HG02610 (cell line): ENCODE results near the gene TMX1.

Experiments
- ATAC-seq: cut with Tn5 transposase; IDR thresholded peaks from one replicate; pipeline ENCODE4 v1.9.1; 2021; ENCODE audit warnings: mild to moderate bottlenecking, moderate library complexity; ENCODE audit not compliant: unreplicated experiment

TMX1 gene

DNA sequence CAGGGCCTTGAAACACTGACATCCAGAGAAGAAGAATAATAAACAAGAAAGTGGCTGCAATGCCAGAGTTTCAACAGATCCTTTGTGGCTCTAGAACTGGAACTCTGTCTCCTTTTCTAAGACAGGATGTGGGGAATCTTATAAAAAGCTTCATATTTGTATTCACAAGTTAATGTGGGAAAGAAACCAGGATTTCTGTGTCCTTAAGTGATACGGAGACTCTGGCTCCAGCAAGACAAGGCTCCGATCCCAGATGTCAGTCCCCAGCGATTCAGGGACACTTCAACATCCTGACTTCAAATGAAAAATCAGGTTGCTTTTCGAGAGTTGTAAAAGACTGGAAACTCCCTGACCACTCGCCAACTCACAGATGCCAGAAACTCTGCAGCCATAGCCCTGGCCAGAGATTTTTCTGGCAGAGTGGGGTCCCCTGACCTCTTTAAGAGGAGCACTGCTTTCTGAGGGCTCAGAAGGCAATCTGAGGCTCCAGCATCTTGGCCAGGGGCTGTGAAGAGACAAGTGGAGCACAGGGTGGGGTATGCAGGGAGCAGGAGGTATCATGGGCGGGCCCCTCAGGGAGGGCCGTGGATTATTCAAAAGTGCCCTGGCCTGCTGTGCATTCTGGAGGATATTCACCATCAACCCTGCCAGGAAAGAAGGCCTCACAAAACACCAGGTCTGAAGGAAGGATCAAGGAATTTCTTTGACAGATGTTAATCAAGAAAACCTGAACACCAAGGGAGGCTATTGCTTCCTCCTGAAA lies 53.3 kb downstream of the TMX1 start:
- no peak for ATAC-seq

- ATAC-seq: no peak
Observed at GRCh38 chr14:51293912-51294389, 53.9 kb downstream of the TMX1 start.

DNA sequence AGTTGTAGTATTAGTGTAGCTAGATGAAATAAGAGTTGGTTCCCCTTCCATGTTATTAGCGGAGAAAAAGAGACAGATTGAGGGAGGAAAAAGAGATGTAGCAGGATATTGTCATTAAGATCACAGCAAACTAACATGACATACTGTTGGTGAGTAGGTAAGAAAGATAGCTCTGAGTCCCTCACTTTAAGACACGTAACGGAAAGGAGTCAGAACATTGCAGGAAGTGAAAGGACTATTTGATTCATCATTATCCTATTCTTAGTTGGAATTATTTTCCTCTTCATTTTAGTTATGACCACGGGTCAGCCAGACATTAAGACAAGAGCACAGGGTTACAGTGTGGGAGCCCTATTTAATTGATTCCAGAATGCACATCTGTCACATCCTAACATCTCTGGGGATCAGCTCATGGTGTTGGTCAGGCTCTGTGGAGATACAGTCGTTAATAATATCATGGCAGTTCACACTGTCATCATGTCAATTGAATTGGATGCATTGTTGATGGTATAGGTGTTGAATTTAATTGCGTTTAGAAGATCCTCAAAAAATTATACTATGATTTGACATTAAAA lies 55.0 kb downstream of the TMX1 start:
- ATAC-seq: no peak

DNA sequence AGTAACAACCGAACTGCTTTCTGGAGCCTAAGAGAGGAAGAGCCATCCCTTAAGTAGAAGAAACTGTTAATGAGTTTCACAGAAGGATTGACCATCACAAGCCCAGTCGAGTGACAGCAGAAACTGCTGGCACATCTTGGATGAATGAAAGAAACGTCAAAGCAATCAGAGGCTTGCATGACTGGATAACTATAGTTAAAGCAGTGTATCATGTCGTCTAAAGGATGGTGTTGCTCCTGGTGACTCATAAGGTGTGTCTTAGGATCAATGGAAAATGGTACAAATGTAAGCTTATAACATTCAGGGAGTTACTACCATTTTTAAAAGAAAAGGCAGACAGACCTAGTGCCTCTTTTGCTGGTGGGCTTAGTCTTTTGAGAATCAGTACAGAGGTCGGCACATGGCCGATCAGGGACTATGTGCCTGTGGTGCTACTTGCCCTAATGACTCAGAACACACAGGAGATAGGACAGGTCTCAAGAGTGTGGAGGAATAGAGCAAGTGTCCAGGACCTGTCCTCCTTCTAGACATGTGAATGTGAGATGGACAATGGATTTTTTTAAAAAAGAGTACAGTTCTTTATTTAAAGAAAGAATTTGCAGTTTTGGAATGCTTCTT lies 55.7 kb downstream of the TMX1 start:
- no peak for ATAC-seq

DNA sequence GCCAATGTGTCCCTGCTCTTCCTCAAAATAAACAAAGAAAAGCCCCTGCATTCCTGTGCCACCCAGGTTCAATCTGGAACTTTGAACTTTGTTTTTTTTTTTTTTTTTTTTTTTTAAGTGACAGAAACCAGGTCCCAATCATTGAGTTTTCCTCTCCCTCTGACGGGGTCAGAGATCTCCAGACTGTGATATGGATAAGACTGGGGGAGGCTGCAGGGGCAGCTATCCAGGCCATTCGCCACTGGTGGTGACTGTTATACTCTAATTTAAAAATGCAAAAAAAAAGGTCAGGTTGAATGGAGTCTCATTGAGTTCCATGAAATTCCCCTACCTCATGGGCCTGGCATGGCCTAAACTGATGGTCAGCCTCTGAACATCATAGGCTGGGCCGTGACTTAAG lies 57.0 kb downstream of the TMX1 start:
- no peak for ATAC-seq

DNA sequence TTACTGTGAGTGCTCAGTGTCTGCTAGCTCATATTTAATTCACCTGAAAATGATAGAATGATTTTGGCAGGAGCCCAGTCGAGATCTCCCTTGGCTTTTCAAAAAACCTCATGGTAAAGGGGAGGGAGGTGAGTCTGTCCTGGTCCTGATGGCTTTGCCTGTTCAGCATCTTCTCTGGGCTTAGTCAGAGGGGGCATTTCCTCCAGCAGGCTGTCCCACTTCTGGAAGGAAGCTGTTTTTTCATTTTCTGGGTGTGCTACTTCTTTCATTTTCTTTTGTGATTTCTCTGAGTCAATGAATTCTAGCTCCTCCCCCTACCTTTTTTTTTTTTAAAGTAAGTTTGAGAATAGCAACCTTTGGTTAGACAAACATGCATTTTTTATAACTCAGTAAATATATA lies 58.8 kb downstream of the TMX1 start:
- no peak for ATAC-seq

GRCh38 chr14:51302295-51303030 lies 62.4 kb downstream of the TMX1 start:
- ATAC-seq: no peak

GRCh38 chr14:51304438-51304837 lies 64.4 kb downstream of the TMX1 start:
- ATAC-seq: no peak

- ATAC-seq: no peak
Observed at GRCh38 chr14:51304941-51305340, 64.9 kb downstream of the TMX1 start.

- ATAC-seq: no peak
Observed at GRCh38 chr14:51305751-51306150, 65.7 kb downstream of the TMX1 start.
